NCI-H128 (cell line): ENCODE measurements around the gene DAO.

Experiments
- DNase-seq: peaks from one replicate; lab custom pipeline; 2025; ENCODE audit not compliant: unreplicated experiment; lab: John Stamatoyannopoulos, UW

Gene DAO

DNA sequence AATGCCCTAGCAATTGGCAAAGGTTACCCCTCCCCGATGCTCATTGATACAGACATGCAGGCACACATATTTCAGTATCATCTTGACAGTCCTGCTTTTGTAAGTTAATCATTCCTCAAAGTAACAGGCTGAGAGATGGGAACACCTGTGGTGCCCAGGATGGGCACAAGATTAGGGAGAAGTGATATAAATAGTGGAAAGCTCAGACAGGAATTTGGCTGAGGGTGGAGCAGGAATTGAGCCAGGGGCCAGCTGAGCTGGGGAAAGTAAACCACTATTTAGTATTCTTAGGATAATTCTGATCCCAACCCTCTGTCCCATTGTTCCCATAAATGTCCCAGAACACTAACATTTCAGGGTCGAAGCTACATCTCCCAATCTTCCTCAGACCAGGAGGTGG is 38.3 kb downstream of the DAO start:
- DNase-seq = no peak

DNA sequence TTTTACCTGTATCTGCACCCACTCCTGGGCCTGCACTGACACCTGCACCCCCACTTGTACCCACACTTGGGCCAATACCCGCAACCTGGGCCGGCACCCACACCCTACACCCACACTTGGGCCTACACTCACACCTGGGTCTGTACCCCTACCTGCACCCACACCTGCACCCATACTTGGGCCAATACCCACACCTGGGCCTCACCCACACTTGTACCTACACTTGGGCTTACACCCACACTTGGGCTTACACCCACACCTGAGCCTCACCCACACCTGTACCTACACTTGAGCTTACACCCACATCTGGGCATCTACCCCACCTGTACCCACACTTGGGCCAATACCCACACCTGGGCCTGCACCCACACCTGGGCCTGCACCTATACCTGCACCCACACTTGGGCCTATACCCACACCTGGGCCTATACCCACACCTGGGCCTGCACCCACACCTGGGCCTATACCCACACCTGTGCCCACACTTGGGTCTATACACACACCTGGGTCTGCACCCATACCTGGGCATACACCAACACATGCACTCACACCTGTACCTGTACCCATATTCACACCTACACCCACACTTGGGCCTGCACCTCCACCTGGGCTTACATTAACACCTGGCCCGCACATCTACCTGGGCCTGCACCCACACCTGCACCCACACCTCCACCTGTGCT is 39.2 kb downstream of the DAO start:
- DNase-seq = no peak

DNA sequence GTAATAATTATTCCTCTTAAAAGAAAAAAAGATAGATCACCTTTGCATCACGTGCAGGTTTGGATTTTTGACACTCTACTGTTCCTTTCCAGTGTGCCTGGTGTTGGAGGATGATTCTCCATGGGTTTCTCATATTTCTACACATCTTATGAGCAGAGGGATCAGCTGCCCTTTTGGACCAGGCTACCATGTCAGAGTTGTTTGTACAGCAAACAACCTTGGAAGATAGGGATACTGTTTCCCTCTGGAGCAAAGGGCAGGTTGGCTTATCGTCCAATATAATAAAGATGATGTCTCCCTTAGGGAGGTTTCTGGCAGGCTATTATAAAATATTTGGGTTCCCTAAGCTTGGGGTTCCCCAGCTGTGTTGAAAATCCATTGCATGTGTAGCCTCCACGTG is 42.1 kb downstream of the DAO start:
- DNase-seq = no peak

DNA sequence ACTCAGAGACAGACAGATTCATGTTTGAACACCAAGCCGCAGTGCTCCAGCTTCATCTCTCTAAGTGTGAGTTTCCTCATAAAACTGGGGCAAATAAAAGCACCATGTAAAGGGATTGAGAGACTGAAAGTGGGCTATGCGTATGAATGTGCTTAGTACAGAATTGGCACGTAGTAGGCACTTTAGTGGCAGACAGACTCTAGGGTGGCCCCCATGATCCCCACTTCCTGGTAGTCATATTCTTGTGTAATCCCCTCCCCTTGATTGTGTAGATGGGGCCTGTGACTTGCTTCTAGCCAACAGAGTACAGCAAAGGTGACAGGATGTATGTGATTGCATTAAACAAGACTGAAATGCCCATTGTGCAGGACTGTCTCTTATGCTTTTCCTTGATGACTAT is 43.0 kb downstream of the DAO start:
- DNase-seq = no peak

DNA sequence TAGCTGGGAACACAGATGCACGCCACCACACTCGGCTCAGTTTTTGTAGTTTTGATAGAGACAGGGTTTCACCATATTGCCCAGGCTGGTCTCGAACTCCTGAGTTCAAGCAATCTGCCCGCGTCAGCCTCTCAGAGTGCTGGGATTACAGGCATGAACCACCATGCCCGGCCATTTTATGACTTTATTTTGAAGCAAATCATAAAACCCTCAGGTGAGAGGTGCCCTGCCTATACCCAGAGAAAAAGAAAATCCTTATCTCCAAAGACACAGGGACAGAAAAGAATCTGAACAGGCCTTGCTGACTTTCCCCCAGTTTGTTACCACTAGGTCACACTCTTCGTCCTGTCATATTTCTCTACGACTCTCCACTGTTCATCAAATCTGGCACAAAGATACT is 48.8 kb downstream of the DAO start:
- DNase-seq = no peak

DNA sequence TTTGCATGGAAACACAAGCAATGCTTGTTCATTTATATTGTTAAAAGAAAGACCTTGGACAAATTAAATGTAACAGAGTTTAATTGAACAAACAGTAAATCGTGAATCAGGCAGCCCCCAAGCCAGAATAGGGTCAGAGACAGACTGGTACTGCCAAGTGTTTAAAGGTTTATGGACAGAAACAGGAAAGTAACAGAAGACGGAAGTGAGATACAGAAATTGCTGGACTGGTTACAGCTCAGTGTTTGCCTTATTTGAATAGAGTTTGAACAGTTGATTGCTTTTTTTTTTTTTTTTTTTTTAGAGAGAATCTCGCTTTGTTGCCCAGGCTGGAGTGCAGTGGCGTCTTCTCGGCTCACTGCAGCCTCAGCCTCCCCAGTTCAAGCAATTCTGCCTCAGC is 50.3 kb downstream of the DAO start:
- DNase-seq = no peak

DNA sequence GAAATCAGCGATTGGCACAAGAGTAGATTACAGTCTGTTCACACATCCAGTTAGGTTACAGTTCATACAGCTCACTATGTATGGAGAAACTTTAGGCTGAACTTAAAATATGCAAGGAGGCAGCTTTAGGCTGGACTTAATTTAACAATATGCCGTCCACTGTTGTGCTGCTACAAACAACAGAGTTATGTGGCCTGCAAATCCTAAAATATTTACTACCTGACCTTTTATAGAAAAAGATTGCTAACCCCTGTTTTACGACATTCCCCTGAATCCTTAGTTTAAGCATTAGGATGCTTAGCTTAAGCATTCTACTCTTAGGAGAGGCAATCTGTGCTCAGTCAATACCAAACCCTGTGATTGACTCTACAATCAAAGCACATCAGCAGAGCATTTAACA is 50.9 kb downstream of the DAO start:
- DNase-seq = no peak

DNA sequence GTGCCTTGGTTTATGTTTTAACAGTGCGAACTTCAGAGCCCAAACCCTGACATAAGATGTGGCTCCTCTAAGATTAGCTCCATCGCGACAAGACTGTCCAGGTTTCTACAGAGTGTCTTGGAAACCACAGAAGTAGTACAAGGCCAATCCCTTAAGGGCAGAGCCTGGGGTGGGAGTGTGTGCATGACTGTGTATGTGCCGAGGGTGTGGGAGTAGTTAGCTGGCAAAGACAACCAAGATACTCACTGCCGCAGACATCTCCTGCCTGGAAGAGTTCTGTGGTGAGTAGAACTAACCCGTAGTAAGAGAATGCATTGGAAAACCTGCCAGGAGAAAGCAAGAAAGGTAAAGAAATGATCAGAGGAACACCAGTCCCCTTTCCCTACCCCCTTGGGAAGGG is 54.1 kb downstream of the DAO start:
- DNase-seq = no peak

DNA sequence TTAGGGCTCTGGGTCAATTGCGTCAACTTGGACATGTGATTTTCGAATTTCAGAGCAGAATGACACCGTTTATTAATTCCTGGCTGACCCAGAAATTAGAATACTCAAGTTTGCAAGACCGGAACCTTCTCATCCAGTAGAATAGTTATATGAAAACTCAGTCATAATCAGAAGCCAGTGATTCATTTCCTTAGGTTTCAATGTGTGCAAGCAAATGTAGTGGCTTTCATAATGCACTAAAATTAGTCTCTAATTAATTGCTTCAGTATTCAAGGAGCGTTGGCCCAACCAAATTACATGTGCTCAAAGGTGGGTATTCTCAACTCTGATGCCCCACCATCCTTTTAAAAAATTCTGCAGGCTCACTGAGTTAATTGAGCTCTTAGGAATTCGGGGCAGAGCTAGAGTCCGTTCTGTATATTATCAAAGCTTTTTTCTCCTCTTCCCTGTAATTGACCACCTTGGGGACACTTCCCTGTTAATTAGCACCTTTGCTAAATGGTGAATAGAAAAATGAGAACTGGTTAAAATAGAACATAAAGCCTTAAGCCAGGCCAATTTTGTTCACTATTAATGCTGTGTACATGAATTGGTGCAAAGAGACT is 55.4 kb downstream of the DAO start:
- no peak for DNase-seq

DNA sequence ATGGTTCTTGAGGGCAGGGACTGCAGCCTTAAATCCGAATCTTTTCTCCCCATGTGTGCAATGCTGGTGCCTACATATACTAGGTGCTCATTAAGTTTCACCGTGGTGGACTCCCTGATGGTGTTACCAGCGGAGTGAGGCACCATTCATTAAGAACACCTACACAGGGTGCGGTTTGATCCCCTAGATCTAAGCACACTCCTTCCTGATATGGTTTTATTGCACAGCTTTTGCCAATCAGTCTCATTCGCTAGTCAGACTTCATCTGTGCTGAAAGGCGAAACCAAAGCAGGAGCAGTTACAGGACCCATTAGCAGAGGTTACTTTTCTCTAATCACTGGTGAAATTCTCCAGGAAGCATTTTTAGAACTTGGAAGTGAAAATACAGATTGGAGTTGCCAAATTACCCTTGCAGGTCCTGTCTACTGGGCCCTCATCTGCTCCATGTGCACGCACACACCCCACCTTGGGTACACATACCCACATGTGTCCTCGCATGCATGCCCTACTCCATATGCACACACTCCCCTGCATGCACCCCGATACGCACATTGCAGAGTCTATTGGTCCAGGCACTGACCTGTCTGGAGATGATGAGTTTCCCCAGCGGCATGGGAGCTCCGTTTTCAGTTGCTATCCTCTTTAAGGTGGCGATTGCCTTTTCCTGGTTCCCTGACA is 58.5 kb downstream of the DAO start:
- DNase-seq = no peak

DNA sequence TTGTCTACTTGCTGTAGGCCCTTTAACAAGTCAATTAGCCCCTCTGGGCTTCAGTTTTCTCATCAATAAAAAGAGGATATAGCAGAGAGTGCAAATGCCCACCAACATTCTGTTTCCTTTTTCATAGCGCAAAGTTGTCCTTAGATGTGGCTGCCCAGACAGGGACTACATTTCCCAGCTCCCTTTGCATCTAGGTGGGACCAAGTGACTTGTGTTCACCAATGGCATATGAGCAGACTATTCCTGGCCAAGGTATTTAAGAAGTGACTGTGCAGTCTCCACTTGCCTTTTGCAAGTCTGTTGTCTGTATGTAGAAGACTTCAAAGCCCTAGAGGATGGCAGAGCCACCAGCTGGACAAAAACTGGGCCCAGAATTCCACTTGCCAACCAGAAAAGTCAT is 59.7 kb downstream of the DAO start:
- no peak for DNase-seq

DNA sequence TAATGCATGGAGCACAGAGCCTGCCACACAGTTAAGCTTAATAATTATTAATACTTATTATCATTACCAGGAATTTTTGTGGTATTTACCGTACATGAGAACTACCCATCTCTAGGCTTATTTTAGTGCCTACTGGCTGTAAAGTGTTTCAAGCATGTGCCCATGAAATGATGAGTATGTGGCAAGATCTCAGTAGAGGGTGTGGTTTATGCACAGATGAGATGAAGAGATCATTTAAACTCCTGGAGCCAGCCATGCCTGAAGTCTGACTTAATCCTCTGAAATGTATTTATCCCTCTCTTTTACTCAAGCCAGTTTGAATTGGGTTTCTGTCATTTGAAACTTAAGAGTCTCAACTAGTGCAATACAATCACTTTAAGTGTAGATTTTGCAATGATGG is 60.2 kb downstream of the DAO start:
- DNase-seq = no peak

DNA sequence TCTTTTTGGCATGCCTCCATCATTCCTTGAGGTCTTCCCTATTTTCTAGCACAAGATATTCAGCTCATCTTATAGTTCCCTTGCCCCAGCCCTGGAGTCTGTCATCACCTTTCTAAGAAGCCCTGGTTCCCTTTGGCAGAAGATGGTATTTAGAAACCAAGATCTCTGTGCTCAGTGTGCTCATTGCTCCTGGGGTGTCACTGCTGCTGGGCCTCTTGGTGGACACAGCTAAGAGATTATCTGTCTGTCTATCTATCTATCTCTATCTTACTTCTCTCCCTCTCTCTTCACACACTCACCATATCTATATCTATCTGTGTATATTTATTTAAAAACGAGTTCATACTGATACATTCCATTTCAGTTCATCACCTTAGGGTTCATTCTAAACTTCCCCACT is 67.2 kb downstream of the DAO start:
- no peak for DNase-seq

DNA sequence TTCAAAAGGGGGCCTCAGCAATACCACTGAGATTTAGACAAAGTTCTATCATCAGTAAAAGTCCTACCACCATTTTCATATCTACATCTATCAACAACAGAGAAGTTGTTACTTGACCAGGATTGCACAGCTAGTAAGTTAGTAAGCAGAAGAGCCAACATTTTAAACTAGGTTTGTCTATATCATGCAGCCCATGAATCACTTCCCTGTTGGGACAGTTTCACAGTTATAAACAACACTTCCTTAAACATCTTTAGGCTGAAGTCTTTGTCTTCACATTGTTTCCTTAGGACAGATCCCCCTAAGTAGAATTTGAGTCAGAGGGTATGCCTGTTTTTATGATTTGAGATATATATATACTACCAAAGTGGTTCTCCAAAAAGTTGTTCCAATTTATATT is 68.5 kb downstream of the DAO start:
- DNase-seq = no peak

DNA sequence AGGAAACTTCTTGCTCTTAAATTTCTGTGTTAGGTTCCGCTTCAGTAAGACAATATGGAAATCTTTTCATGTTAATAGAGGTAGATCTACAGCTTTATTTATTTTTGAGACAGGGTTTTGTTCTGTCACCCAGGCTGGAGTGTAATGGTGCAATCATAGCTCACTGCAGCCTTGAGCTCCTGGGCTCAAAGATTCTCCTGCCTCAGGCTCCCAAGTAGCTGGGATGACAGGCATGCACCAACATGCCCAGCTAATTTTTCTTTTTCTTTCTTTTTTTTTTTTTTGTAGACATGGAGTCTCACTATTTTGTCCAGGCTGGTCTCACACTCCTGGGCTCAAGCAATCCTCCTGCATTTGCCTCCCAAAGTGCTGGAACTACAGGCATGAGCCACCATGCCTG is 70.1 kb downstream of the DAO start:
- DNase-seq = no peak
